Upper lobe of left lung (tissue), 4 donors: ENCODE measurements around the gene ZBED1.

Experiments
- CTCF ChIP-seq, 6 experiments: fragments of 450-650 bp in 4 of 6; fragments of 200-600 bp in 2 of 6; sonication (generic) in 2 of 6; IDR thresholded peaks; one replicate each; pipeline ENCODE4 v1.5.1; 2016 to 2019; ENCODE audit warnings: antibody characterized with exemption in 6 of 6
- POLR2A ChIP-seq, 4 donors: fragments of 450-650 bp; IDR thresholded peaks; one replicate each; pipeline ENCODE4 v1.5.1; 2016 to 2017; ENCODE audit warnings: antibody characterized with exemption in 4 of 4, mild to moderate bottlenecking in 2 of 4

DNA sequence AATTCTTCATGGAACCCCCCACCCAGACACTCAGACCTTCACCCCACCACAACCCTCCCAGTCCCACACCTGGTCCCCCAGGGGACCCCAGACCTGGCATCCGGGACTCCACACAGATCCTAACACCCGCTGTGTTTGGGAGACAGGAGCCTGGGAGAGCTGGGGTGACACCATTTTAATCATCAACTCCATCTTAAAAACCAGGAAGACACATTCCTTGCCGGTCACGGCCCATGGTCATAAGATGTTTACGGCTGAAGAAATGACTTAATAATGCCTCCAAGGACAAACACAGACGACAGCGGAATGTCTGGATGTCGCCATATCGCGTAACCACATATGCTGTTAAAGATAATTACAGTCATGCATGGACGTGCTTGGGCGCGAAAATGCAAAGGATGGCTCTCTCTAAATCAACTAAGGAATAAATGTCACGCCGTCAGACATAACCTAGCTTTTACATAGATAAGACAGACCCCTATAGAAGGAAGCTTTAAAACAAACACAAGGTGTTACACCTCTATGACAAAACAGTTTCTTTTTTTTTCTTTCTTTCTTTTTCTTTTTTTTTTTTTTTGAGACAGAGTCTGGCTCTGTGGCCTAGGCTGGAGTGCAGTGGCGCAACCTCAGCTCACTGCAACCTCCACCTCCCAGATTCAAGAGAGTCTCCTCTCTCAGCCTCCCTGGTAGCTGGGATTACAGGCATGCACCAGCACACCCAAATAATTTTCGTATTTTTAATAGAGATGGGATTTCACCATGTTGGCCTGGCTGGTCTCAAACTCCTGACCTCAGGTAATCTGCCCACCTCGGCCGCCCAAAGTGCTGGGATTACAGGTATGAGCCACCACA lies 2.1 kb upstream of the ZBED1 start:
- TF ChIP-seq CTCF (IDR thresholded peaks at IDR 0.05) (no peak), POLR2A (IDR thresholded peaks at IDR 0.05) (no peak)
